IMR-90 (cell line): ENCODE measurements around the gene MYLK4. TPM values are rescaled to one million over a fixed set of nuclear protein-coding genes. Genes with fewer than 3 reads are reported as not detected.

ENCODE experiments used
- ATAC-seq: fragments of 200-7000 bp; cut with Tn5 transposase; 2 replicates; pipeline ENCODE4 v1.9.1; 2020; ENCODE audit warnings: low read depth, mild to moderate bottlenecking, moderate library complexity
- BruUV-seq: library from RNA; stranded (reverse); fragments of 400-500 nt; replicated peaks from 2 replicates; lab custom pipeline; 2021; lab: Mats Ljungman, UMichigan
- CTCF ChIA-PET: fragments of 300-600 bp; formaldehyde crosslinking; extraction: SDS; loops from one replicate; lab custom pipeline; 2021; ENCODE audit warnings: antibody characterized with exemption; lab: Yijun Ruan, JAX
- POLR2A ChIA-PET: fragments of 300-600 bp; sonication (Branson Sonifier 250); formaldehyde crosslinking; loops from one replicate; lab custom pipeline; 2022; ENCODE audit warnings: antibody characterized with exemption; ENCODE audit not compliant: unreplicated experiment; lab: Charles Lee
- DNase-seq: peaks from one replicate; pipeline ENCODE4 v3.0.0; 2013
- H2AFZ ChIP-seq: replicated peaks from 2 replicates; pipeline ENCODE3; 2013; ENCODE audit warnings: low read length, mild to moderate bottlenecking; ENCODE audit not compliant: poor library complexity
- H2AK5ac ChIP-seq: 2 replicates; pipeline ENCODE4 v1.6.1; 2013; ENCODE audit warnings: low read depth, low read length, inconsistent platforms
- H2AK9ac ChIP-seq: replicated peaks from 2 replicates; pipeline ENCODE3; 2013; ENCODE audit warnings: mild to moderate bottlenecking, low read depth, low read length, moderate library complexity; ENCODE audit not compliant: poor library complexity
- H2BK120ac ChIP-seq: 2 replicates; pipeline ENCODE4 v1.6.1; 2013; ENCODE audit warnings: low read depth, low read length, inconsistent platforms
- H2BK15ac ChIP-seq: 3 replicates; pipeline ENCODE4 v1.6.1; 2013; ENCODE audit warnings: low read depth, low read length, inconsistent platforms
- H2BK20ac ChIP-seq: 2 replicates; pipeline ENCODE4 v1.6.1; 2013; ENCODE audit warnings: low read depth, mild to moderate bottlenecking, inconsistent platforms, low read length, moderate library complexity
- H2BK5ac ChIP-seq: 2 replicates; pipeline ENCODE4 v1.6.1; 2013; ENCODE audit warnings: mild to moderate bottlenecking, low read depth, low read length, inconsistent platforms; ENCODE audit not compliant: poor library complexity, severe bottlenecking
- H3K14ac ChIP-seq: replicated peaks from 2 replicates; pipeline ENCODE4 v1.6.1; 2013; ENCODE audit warnings: low read depth, low read length, inconsistent platforms
- H3K18ac ChIP-seq: 2 replicates; pipeline ENCODE4 v1.6.1; 2013; ENCODE audit warnings: low read depth, low read length, control low read depth
- H3K23ac ChIP-seq: 2 replicates; pipeline ENCODE4 v1.6.1; 2013; ENCODE audit warnings: low read depth, low read length, inconsistent platforms
- H3K27ac ChIP-seq: 2 replicates; pipeline ENCODE4 v1.5.1; 2013; ENCODE audit warnings: mild to moderate bottlenecking, control low read depth, low read length; ENCODE audit not compliant: insufficient read depth
- H3K27me3 ChIP-seq: 2 replicates; pipeline ENCODE4 v1.6.1; 2013; ENCODE audit warnings: low read length; ENCODE audit not compliant: control insufficient read depth, insufficient read depth
- H3K36me3 ChIP-seq: 2 replicates; pipeline ENCODE4 v1.6.1; 2013; ENCODE audit warnings: low read length, mixed read lengths; ENCODE audit not compliant: control insufficient read depth, insufficient read depth
- H3K4ac ChIP-seq: 2 replicates; pipeline ENCODE4 v1.6.1; 2013; ENCODE audit warnings: low read depth, low read length, inconsistent platforms
- H3K4me1 ChIP-seq: 2 replicates; pipeline ENCODE4 v1.6.1; 2013; ENCODE audit warnings: low read length, mixed read lengths; ENCODE audit not compliant: control insufficient read depth, insufficient read depth
- H3K4me2 ChIP-seq: 2 replicates; pipeline ENCODE4 v1.6.1; 2013; ENCODE audit warnings: low read depth, mild to moderate bottlenecking, control low read depth, low read length, moderate library complexity
- H3K4me3 ChIP-seq: 2 replicates; pipeline ENCODE4 v1.5.1; 2013; ENCODE audit warnings: low read depth, mild to moderate bottlenecking, control low read depth, low read length, moderate library complexity; ENCODE audit not compliant: insufficient read depth
- H3K56ac ChIP-seq: 2 replicates; pipeline ENCODE4 v1.6.1; 2013; ENCODE audit warnings: low read length, inconsistent platforms; ENCODE audit not compliant: insufficient read depth; ENCODE audit errors: extremely low read depth
- H3K79me1 ChIP-seq, 2 experiments: 2 replicates each; pipeline ENCODE4 v1.6.1; 2013; ENCODE audit warnings: low read length in 2 of 2, inconsistent platforms in 1 of 2, low read depth in 1 of 2
- H3K9ac ChIP-seq: 2 replicates; pipeline ENCODE4 v1.6.1; 2013; ENCODE audit warnings: low read depth, low read length, control low read depth
- H3K9me1 ChIP-seq: 2 replicates; pipeline ENCODE4 v1.6.1; 2013; ENCODE audit warnings: low read length, inconsistent platforms; ENCODE audit not compliant: insufficient read depth
- H3K9me3 ChIP-seq: 2 replicates; pipeline ENCODE4 v1.6.1; 2013; ENCODE audit warnings: low read length; ENCODE audit not compliant: control insufficient read depth, insufficient read depth
- H4K20me1 ChIP-seq: 2 replicates; pipeline ENCODE4 v1.6.1; 2013; ENCODE audit warnings: low read length, inconsistent platforms; ENCODE audit not compliant: insufficient read depth
- H4K5ac ChIP-seq: 2 replicates; pipeline ENCODE4 v1.6.1; 2013; ENCODE audit warnings: mild to moderate bottlenecking, low read depth, low read length, control low read depth
- H4K8ac ChIP-seq, 2 experiments: 2 replicates each; pipeline ENCODE4 v1.6.1; 2013; ENCODE audit warnings: low read depth in 2 of 2, low read length in 2 of 2, control low read depth in 1 of 2, inconsistent platforms in 1 of 2
- H4K91ac ChIP-seq: 2 replicates; pipeline ENCODE4 v1.6.1; 2013; ENCODE audit warnings: low read depth, low read length, inconsistent platforms; ENCODE audit not compliant: insufficient read depth
- BHLHE40 ChIP-seq: fragments of 150-350 bp; IDR thresholded peaks from 2 replicates; pipeline ENCODE4 v1.6.1; 2016; ENCODE audit warnings: mild to moderate bottlenecking, low read depth, low read length
- CEBPB ChIP-seq: IDR thresholded peaks from 2 replicates; pipeline ENCODE4 v1.6.1; 2012; ENCODE audit warnings: low read depth, low read length, improper control_type of control experiment
- CHD1 ChIP-seq: IDR thresholded peaks from 2 replicates; pipeline ENCODE4 v1.6.1; 2012; ENCODE audit warnings: low read depth, low read length, improper control_type of control experiment
- FOS ChIP-seq: fragments of 150-350 bp; IDR thresholded peaks from 2 replicates; pipeline ENCODE4 v1.6.1; 2016; ENCODE audit warnings: low read depth, low read length
- MAFK ChIP-seq: IDR thresholded peaks from 2 replicates; pipeline ENCODE4 v1.6.1; 2012; ENCODE audit warnings: low read depth, low read length, improper control_type of control experiment
- MAZ ChIP-seq: IDR thresholded peaks from 2 replicates; pipeline ENCODE4 v1.6.1; 2012; ENCODE audit warnings: low read depth, mild to moderate bottlenecking, low read length, improper control_type of control experiment, moderate library complexity, borderline replicate concordance
- MXI1 ChIP-seq: IDR thresholded peaks from 2 replicates; pipeline ENCODE4 v1.6.1; 2012; ENCODE audit warnings: low read depth, mild to moderate bottlenecking, low read length, moderate library complexity, borderline replicate concordance
- NFE2L2 ChIP-seq: fragments of 150-350 bp; IDR thresholded peaks from 2 replicates; pipeline ENCODE4 v1.6.1; 2016; ENCODE audit warnings: low read depth, mild to moderate bottlenecking, low read length
- POLR2A ChIP-seq: IDR thresholded peaks from 2 replicates; pipeline ENCODE4 v1.6.1; 2012; ENCODE audit warnings: mild to moderate bottlenecking, low read depth, low read length
- RAD21 ChIP-seq: IDR thresholded peaks from 2 replicates; pipeline ENCODE4 v1.6.1; 2012; ENCODE audit warnings: low read length, improper control_type of control experiment
- RCOR1 ChIP-seq: IDR thresholded peaks from 2 replicates; pipeline ENCODE4 v1.6.1; 2012; ENCODE audit warnings: mild to moderate bottlenecking, low read length, improper control_type of control experiment; ENCODE audit not compliant: insufficient replicate concordance
- RFX5 ChIP-seq: IDR thresholded peaks from 2 replicates; pipeline ENCODE4 v1.8.0; 2012; ENCODE audit warnings: low read depth, mild to moderate bottlenecking, low read length, moderate library complexity
- SMC3 ChIP-seq: fragments of 150-350 bp; IDR thresholded peaks from 2 replicates; pipeline ENCODE4 v1.6.1; 2016; ENCODE audit warnings: low read depth, mild to moderate bottlenecking, antibody characterized with exemption, low read length, moderate library complexity
- WGBS, 2 experiments: methylation state at CpG; one replicate each; pipeline versions ENCODE4 v1.1.5 to v1.1.7; 2013; ENCODE audit warnings: missing lambda C conversion rate in 2 of 2; ENCODE audit not compliant: insufficient read length in 1 of 2; ENCODE audit errors: extremely low coverage in 2 of 2; 5-methylcytosine and 5-hydroxymethylcytosine counted together
- dilution Hi-C: fragments of 300-500 bp; cut with HindIII; formaldehyde crosslinking; loops from one replicate; pipeline ENCODE4 v1.14.3; 2018; ENCODE audit warnings: low sequenced_read_pairs; ENCODE audit not compliant: unreplicated experiment
- in situ Hi-C: fragments of 300-500 bp; cut with MboI; formaldehyde crosslinking; loops from 3 replicates; pipeline ENCODE4 v1.14.3; 2019; ENCODE audit warnings: low sequenced_read_pairs, inconsistent platforms, mixed read lengths
- intact Hi-C: fragments of 100-400 bp; cut with micrococcal nuclease; formaldehyde crosslinking; loops from 2 replicates; pipeline ENCODE4 v1.10.0; 2022
- polyA plus RNA-seq, 3 experiments: library from polyadenylated mRNA; depleted of rRNA; stranded (reverse); fragments of >200 nt; gene quantifications; 2 replicates each; pipeline ENCODE4 v1.2.3, GENCODE V29; 2012; ENCODE audit warnings: low replicate concordance in 1 of 3
- total RNA-seq: library from RNA; depleted of rRNA; stranded (reverse); fragments of >200 nt; gene quantifications from 2 replicates; pipeline ENCODE4 v1.2.3, GENCODE V29; 2012
- TF ChIP-seq, protein P1 (sequence below): fragments of 150-350 bp; IDR thresholded peaks from 2 replicates; pipeline ENCODE4 v1.6.1; 2016; ENCODE audit warnings: low read depth, mild to moderate bottlenecking, low read length, moderate library complexity, borderline replicate concordance
- TF ChIP-seq, protein P2 (sequence below): conservative IDR thresholded peaks from 2 replicates; pipeline ENCODE4 v1.5.1; 2012; ENCODE audit warnings: mild to moderate bottlenecking, low read depth, low read length, improper control_type of control experiment
- TF ChIP-seq, protein P3 (sequence below): fragments of 150-350 bp; IDR thresholded peaks from 2 replicates; pipeline ENCODE4 v1.6.1; 2017; ENCODE audit warnings: mild to moderate bottlenecking, antibody characterized with exemption, low read length, low read depth

Gene MYLK4
- total and polyA plus RNA-seq, 2 of the 4 experiments (the other 2 are of a cell fraction) = under 0.01 to 0.07 TPM

- TF ChIP-seq POLR2A (no peak), MAFK (no peak), MXI1 (no peak), RCOR1 (no peak), MAZ (no peak), NFE2L2 (no peak), RFX5 (no peak), FOS (no peak), RAD21 (no peak), CHD1 (no peak), BHLHE40 (no peak), CEBPB (no peak), SMC3 (no peak)
- TF ChIP-seq, protein P1, sequence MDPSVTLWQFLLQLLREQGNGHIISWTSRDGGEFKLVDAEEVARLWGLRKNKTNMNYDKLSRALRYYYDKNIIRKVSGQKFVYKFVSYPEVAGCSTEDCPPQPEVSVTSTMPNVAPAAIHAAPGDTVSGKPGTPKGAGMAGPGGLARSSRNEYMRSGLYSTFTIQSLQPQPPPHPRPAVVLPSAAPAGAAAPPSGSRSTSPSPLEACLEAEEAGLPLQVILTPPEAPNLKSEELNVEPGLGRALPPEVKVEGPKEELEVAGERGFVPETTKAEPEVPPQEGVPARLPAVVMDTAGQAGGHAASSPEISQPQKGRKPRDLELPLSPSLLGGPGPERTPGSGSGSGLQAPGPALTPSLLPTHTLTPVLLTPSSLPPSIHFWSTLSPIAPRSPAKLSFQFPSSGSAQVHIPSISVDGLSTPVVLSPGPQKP = no peak
- TF ChIP-seq, protein P2, sequence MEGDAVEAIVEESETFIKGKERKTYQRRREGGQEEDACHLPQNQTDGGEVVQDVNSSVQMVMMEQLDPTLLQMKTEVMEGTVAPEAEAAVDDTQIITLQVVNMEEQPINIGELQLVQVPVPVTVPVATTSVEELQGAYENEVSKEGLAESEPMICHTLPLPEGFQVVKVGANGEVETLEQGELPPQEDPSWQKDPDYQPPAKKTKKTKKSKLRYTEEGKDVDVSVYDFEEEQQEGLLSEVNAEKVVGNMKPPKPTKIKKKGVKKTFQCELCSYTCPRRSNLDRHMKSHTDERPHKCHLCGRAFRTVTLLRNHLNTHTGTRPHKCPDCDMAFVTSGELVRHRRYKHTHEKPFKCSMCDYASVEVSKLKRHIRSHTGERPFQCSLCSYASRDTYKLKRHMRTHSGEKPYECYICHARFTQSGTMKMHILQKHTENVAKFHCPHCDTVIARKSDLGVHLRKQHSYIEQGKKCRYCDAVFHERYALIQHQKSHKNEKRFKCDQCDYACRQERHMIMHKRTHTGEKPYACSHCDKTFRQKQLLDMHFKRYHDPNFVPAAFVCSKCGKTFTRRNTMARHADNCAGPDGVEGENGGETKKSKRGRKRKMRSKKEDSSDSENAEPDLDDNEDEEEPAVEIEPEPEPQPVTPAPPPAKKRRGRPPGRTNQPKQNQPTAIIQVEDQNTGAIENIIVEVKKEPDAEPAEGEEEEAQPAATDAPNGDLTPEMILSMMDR = no peak
- TF ChIP-seq, protein P3, sequence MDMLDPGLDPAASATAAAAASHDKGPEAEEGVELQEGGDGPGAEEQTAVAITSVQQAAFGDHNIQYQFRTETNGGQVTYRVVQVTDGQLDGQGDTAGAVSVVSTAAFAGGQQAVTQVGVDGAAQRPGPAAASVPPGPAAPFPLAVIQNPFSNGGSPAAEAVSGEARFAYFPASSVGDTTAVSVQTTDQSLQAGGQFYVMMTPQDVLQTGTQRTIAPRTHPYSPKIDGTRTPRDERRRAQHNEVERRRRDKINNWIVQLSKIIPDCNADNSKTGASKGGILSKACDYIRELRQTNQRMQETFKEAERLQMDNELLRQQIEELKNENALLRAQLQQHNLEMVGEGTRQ = no peak
- Histone ChIP-seq H2BK5ac (no peak overlapping the region), H2BK15ac (no peak overlapping the region), H3K79me1 (no peaks in the 10 kb centered on the region), H4K20me1 (no peaks in the 10 kb centered on the region), H4K5ac (no peak overlapping the region), H2BK120ac (no peak overlapping the region), H3K4me3 (no peak overlapping the region), H3K18ac (no peak overlapping the region), H3K4ac (no peak overlapping the region), H3K9me1 (no peaks in the 10 kb centered on the region), H4K91ac (no peak overlapping the region), H2AK9ac (no peak overlapping the region), H3K36me3 (no peaks in the 10 kb centered on the region), H3K27ac (no peak overlapping the region), H3K23ac (no peak overlapping the region), H3K4me1 (no peaks in the 10 kb centered on the region), H3K4me2 (no peak overlapping the region), H3K14ac (no peak overlapping the region), H3K56ac (no peak overlapping the region), H4K8ac (no peak overlapping the region), H3K27me3 (peaks cover 15% of the 10 kb centered on the region), H3K9ac (no peak overlapping the region), H2AFZ (no peak overlapping the region), H2BK20ac (no peak overlapping the region), H2AK5ac (no peak overlapping the region), H3K9me3 (no peaks in the 10 kb centered on the region)
- intact Hi-C loops = loop anchor here (5.0 to 10.0 kb wide), 2 partner anchors 342 to 580 kb away; no protein-coding TSS in a partner anchor
- ATAC-seq = no peak
- POLR2A ChIA-PET = no interaction called here
- DNase-seq = no peak
- WGBS, 2 experiments = 94% methylated on average over 3 of the region's 13 CpGs; no CpG with 5 or more reads in 1 of the 2 experiments
- CTCF ChIA-PET = interaction anchor here (0.6 kb wide), 1 partner anchor 1027 kb away, joined by 3 read pairs; no protein-coding TSS in a partner anchor
- dilution Hi-C loops = no loop called here
- in situ Hi-C loops = no loop called here
- no TSS peak for BruUV-seq
These were observed 53.4 kb downstream of the MYLK4 start for GRCh38 chr6:2697291-2697690.
